H1 (cell line): ENCODE results near the gene PLPPR2. TPM values are rescaled to one million over a fixed set of nuclear protein-coding genes. Genes with fewer than 3 reads are reported as not detected.

Source experiments
- CTCF ChIA-PET: fragments of 300-600 bp; sonication (Branson Sonifier 250); formaldehyde crosslinking; loops from one replicate; lab custom pipeline; 2021; ENCODE audit not compliant: partially characterized antibody; lab: Charles Lee
- POLR2A ChIA-PET: fragments of 300-600 bp; sonication (Branson Sonifier 250); formaldehyde crosslinking; loops from one replicate; lab custom pipeline; 2021; ENCODE audit warnings: inconsistent platforms; ENCODE audit not compliant: partially characterized antibody; lab: Charles Lee
- DNase-seq, 2 experiments: peaks; one replicate each; pipeline versions ENCODE4 v3.0.0 to v3.0.0-alpha.2; 2010 to 2022; ENCODE audit warnings: low spot score in 2 of 2, low read depth in 1 of 2, mixed read lengths in 1 of 2
- FAIRE-seq: peaks from 2 replicates; lab custom pipeline; 2011; peaks lifted over from hg19 to GRCh38; lab: Jason Lieb, UNC
- H2AFZ ChIP-seq: 2 replicates; pipeline ENCODE4 v1.8.1; 2012; ENCODE audit warnings: low read length, inconsistent platforms
- H2AK5ac ChIP-seq: 2 replicates; pipeline ENCODE4 v1.6.1; 2013; ENCODE audit warnings: low read depth, low read length
- H2BK120ac ChIP-seq: replicated peaks from 2 replicates; pipeline ENCODE3; 2013; ENCODE audit warnings: low read depth, low read length, inconsistent platforms
- H2BK12ac ChIP-seq: 2 replicates; pipeline ENCODE4 v1.6.1; 2013; ENCODE audit warnings: low read depth, low read length
- H2BK15ac ChIP-seq: 2 replicates; pipeline ENCODE4 v1.6.1; 2013; ENCODE audit warnings: low read length
- H2BK20ac ChIP-seq: 2 replicates; pipeline ENCODE4 v1.6.1; 2013; ENCODE audit warnings: low read length
- H2BK5ac ChIP-seq: 2 replicates; pipeline ENCODE4 v1.6.1; 2013; ENCODE audit warnings: low read depth, low read length
- H3K14ac ChIP-seq: 2 replicates; pipeline ENCODE4 v1.6.1; 2013; ENCODE audit warnings: inconsistent platforms; ENCODE audit not compliant: insufficient read length
- H3K18ac ChIP-seq: 2 replicates; pipeline ENCODE4 v1.6.1; 2013; ENCODE audit warnings: low read length; ENCODE audit errors: extremely low read depth
- H3K23ac ChIP-seq: 2 replicates; pipeline ENCODE4 v1.6.1; 2013; ENCODE audit warnings: inconsistent platforms; ENCODE audit not compliant: insufficient read length
- H3K23me2 ChIP-seq: 2 replicates; pipeline ENCODE4 v1.6.1; 2013; ENCODE audit warnings: low read depth, low read length
- H3K27ac ChIP-seq: 2 replicates; pipeline ENCODE4 v1.6.1; 2011; ENCODE audit warnings: low read depth, low read length, inconsistent platforms
- H3K27me3 ChIP-seq, 4 experiments: replicated peaks in 1 of 4; 1 replicate in 1 of 4; 2 replicates in 3 of 4; pipeline versions ENCODE4 v1.6.1 to v1.8.1; 2011 to 2013; ENCODE audit warnings: low read length in 3 of 4, mild to moderate bottlenecking in 3 of 4, inconsistent platforms in 2 of 4, mixed read lengths in 2 of 4, moderate library complexity in 1 of 4; ENCODE audit not compliant: control insufficient read depth in 3 of 4, insufficient read depth in 3 of 4; ENCODE audit errors: extremely low read depth in 1 of 4
- H3K36me3 ChIP-seq, 4 experiments: 2 replicates each; pipeline versions ENCODE4 v1.6.1 to v1.8.1; 2011 to 2013; ENCODE audit warnings: mild to moderate bottlenecking in 4 of 4, low read length in 3 of 4, moderate library complexity in 2 of 4, control low read depth in 1 of 4, inconsistent platforms in 1 of 4; ENCODE audit not compliant: insufficient read depth in 4 of 4, control insufficient read depth in 2 of 4
- H3K4ac ChIP-seq: replicated peaks from 2 replicates; pipeline ENCODE3; 2013; ENCODE audit warnings: low read length, low read depth, mixed read lengths, inconsistent platforms; ENCODE audit not compliant: insufficient read length
- H3K4me1 ChIP-seq, 4 experiments: replicated peaks in 1 of 4; 1 replicate in 1 of 4; 2 replicates in 3 of 4; pipeline versions ENCODE4 v1.6.1 to v1.8.1; 2011 to 2013; ENCODE audit warnings: low read length in 3 of 4, inconsistent platforms in 2 of 4, mixed read lengths in 1 of 4; ENCODE audit not compliant: insufficient read depth in 4 of 4, control insufficient read depth in 3 of 4
- H3K4me2 ChIP-seq, 2 experiments: 2 replicates each; pipeline versions ENCODE4 v1.6.1 to v1.8.1; 2011 to 2013; ENCODE audit warnings: low read depth in 2 of 2, low read length in 2 of 2, control low read depth in 1 of 2, inconsistent platforms in 1 of 2, mild to moderate bottlenecking in 1 of 2; ENCODE audit not compliant: insufficient read depth in 1 of 2
- H3K4me3 ChIP-seq, 4 experiments: fragments of 200-600, 300-600 bp in 1 of 4; sonication (generic), shearing (Covaris generic), sonication (Bioruptor Twin) in 1 of 4; 2 replicates each; pipeline versions ENCODE4 v1.5.1 to v1.8.1; 2011 to 2016; ENCODE audit warnings: low read length in 4 of 4, low read depth in 3 of 4, control low read depth in 2 of 4, inconsistent platforms in 2 of 4, mild to moderate bottlenecking in 2 of 4, mixed read lengths in 1 of 4, moderate library complexity in 1 of 4; ENCODE audit not compliant: insufficient read depth in 2 of 4; ENCODE audit errors: extremely low read depth in 1 of 4
- H3K56ac ChIP-seq: replicated peaks from 2 replicates; pipeline ENCODE3; 2013; ENCODE audit warnings: low read depth, mild to moderate bottlenecking, mixed read lengths, low read length, inconsistent platforms; ENCODE audit not compliant: insufficient read length
- H3K79me1 ChIP-seq: 2 replicates; pipeline ENCODE4 v1.6.1; 2013; ENCODE audit warnings: low read depth, low read length, control low read depth
- H3K79me2 ChIP-seq, 2 experiments: 2 replicates each; pipeline versions ENCODE4 v1.6.1 to v1.8.1; 2012 to 2013; ENCODE audit warnings: low read length in 2 of 2, mild to moderate bottlenecking in 2 of 2, inconsistent platforms in 1 of 2; ENCODE audit not compliant: insufficient read depth in 2 of 2, control insufficient read depth in 1 of 2
- H3K9ac ChIP-seq, 4 experiments: replicated peaks in 1 of 4; 1 replicate in 1 of 4; 2 replicates in 3 of 4; pipeline versions ENCODE4 v1.6.1 to v1.8.1; 2011 to 2013; ENCODE audit warnings: low read depth in 3 of 4, low read length in 3 of 4, control low read depth in 2 of 4, mild to moderate bottlenecking in 2 of 4, moderate library complexity in 2 of 4, inconsistent platforms in 1 of 4; ENCODE audit errors: extremely low read depth in 1 of 4
- H3K9me3 ChIP-seq, 2 experiments: 2 replicates each; pipeline versions ENCODE4 v1.6.1 to v1.8.1; 2012 to 2013; ENCODE audit warnings: mild to moderate bottlenecking in 2 of 2, moderate library complexity in 2 of 2, control low read depth in 1 of 2, inconsistent platforms in 1 of 2, low read depth in 1 of 2, low read length in 1 of 2, mixed read lengths in 1 of 2; ENCODE audit not compliant: insufficient read depth in 2 of 2
- H4K20me1 ChIP-seq, 2 experiments: replicated peaks in 1 of 2; 2 replicates each; pipeline versions ENCODE3 to v1.8.1; 2011 to 2013; ENCODE audit warnings: inconsistent platforms in 2 of 2, low read length in 2 of 2, mild to moderate bottlenecking in 1 of 2; ENCODE audit not compliant: insufficient read depth in 2 of 2, control insufficient read depth in 1 of 2
- H4K5ac ChIP-seq: 2 replicates; pipeline ENCODE4 v1.6.1; 2013; ENCODE audit warnings: low read length, low read depth, mixed read lengths, inconsistent platforms; ENCODE audit not compliant: insufficient read length
- H4K8ac ChIP-seq: 2 replicates; pipeline ENCODE4 v1.8.0; 2013; ENCODE audit warnings: mild to moderate bottlenecking, moderate library complexity, low read length, inconsistent platforms; ENCODE audit not compliant: insufficient read depth; ENCODE audit errors: extremely low read depth
- H4K91ac ChIP-seq: replicated peaks from 2 replicates; pipeline ENCODE3; 2013; ENCODE audit warnings: low read length, mixed read lengths, inconsistent platforms; ENCODE audit not compliant: insufficient read length
- EGR1 ChIP-seq: IDR thresholded peaks from 2 replicates; pipeline ENCODE4 v1.6.1; 2011; ENCODE audit warnings: low read depth, low read length, borderline replicate concordance
- KDM1A ChIP-seq: fragments of 200-600, 300-600 bp; sonication (generic); IDR thresholded peaks from 2 replicates; pipeline ENCODE4 v1.7.1; 2016; ENCODE audit warnings: mild to moderate bottlenecking, low read length, borderline replicate concordance
- KDM4A ChIP-seq: IDR thresholded peaks from one replicate; pipeline ENCODE4 v1.7.1; 2012; ENCODE audit warnings: low read depth, mild to moderate bottlenecking, moderate library complexity, low read length, inconsistent platforms; ENCODE audit not compliant: severe bottlenecking
- POU5F1 ChIP-seq: IDR thresholded peaks from 2 replicates; pipeline ENCODE4 v1.6.1; 2011; ENCODE audit warnings: low read depth, mild to moderate bottlenecking, low read length, moderate library complexity
- SIN3A ChIP-seq, 2 experiments: IDR thresholded peaks in 1 of 2; conservative IDR thresholded peaks in 1 of 2; 2 replicates each; pipeline ENCODE4 v1.6.1; 2011 to 2012; ENCODE audit warnings: low read length in 2 of 2, improper control_type of control experiment in 1 of 2, low read depth in 1 of 2, mild to moderate bottlenecking in 1 of 2
- SP4 ChIP-seq: IDR thresholded peaks from 2 replicates; pipeline ENCODE4 v1.6.1; 2012; ENCODE audit warnings: low read length, inconsistent platforms
- TAF1 ChIP-seq: IDR thresholded peaks from 2 replicates; pipeline ENCODE4 v1.6.1; 2011; ENCODE audit warnings: mild to moderate bottlenecking, low read depth, low read length
- TBP ChIP-seq: IDR thresholded peaks from 2 replicates; pipeline ENCODE4 v1.6.1; 2011; ENCODE audit warnings: low read depth, low read length, improper control_type of control experiment
- WGBS, 2 experiments: shearing (Covaris generic) in 1 of 2; methylation state at CpG; one replicate each; pipeline versions ENCODE4 v1.1.6 to v1.1.7; 2013 to 2015; ENCODE audit warnings: low lambda C conversion rate in 2 of 2, mixed read lengths in 2 of 2, inconsistent platforms in 1 of 2, low coverage in 1 of 2, missing lambda C conversion rate in 1 of 2; ENCODE audit not compliant: insufficient replicate concordance in 2 of 2, insufficient coverage in 1 of 2, insufficient read length in 1 of 2; ENCODE audit errors: extremely low coverage in 1 of 2, missing lambda C conversion rate in 1 of 2; 5-methylcytosine and 5-hydroxymethylcytosine counted together
- polyA plus RNA-seq, 7 experiments: library from polyadenylated mRNA; depleted of rRNA in 3 of 7; stranded (reverse) in 5 of 7; unstranded in 2 of 7; fragments of >200 nt in 5 of 7; fragments of 200-250 nt in 2 of 7; gene quantifications; 1 replicate in 5 of 7; 2 replicates in 1 of 7; 4 replicates in 1 of 7; pipeline versions ENCODE4 v1.2.1 to v1.2.3, GENCODE V29; 2011 to 2013; ENCODE audit warnings: missing spikeins in 2 of 7, mixed read lengths in 2 of 7
- total RNA-seq: library from RNA; stranded (reverse); fragmentation: NEBNext Ultra II Directional; extraction: Animal tissue kit (Norgen Biotek cat#: 25700); gene quantifications from 2 replicates; pipeline ENCODE4 v1.2.1, GENCODE V29; 2021
- TF ChIP-seq, protein P1 (sequence below): IDR thresholded peaks from 2 replicates; pipeline ENCODE4 v1.6.1; 2012; ENCODE audit warnings: inconsistent platforms

Gene PLPPR2
- total and polyA plus RNA-seq, 2 of the 8 experiments (the other 6 are each of a cell fraction or from before 2014, with no cell fraction given) = 7.2 to 11.7 TPM

DNA sequence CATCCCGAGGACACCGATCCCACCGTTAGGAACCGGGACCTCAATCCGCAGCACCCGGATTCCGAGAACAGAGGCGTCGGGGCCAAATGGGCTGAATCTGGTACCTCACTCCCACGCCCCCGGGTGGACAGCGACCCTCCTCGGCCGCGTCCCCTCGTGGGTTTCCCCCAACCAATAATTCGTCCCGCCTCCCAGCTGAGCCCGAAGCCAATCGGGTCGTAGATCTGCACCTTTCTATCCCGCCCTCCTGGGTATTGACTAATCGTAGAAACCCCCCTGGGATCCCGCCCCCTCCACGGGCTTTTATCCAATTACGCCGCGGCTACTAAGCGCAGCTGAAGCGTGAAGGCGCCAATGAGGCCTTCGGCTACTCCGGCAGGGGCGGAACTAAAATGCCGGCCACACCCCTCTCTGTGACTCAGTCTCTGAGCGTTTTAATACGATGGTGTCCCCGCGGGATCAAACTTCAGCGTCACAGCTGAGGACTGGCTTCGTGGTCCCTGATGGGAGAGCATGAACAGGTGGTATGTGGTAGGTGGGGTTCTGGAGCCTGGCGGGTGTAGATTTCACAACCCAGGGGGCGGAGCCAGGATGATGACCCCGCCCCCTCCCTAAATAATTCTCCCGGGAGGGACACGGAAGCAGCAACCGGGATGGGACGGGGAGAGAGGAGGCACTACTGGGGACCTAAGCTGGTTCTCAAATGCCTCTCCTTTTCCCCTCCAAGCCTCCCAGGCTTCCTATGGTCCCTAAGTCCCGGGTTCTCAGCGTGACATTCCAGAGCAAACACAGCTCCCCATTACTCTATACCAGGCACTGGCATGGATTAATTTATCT lies 8.9 kb upstream of the PLPPR2 start, which contains the start of the genes CCDC159 and TMEM205:
Gene CCDC159, plus strand, starts transcription at position 416 of the 837 bp plus-strand sequence. Its CDS starts 88 bp downstream, at position 504.
Gene TMEM205, minus strand, starts transcription at position 165 of the 837 bp plus-strand sequence. CDS start 649 bp downstream, outside the sequence.
- peak; percentile 96 to 97 for DNase-seq
- Histone ChIP-seq H3K9ac (peak within 1 kb of the TSS in 3 of 4 experiments; percentile 31 to 62 (median 62); a peak in 6 of 7 replicates), H3K18ac (peak within 1 kb of the TSS; percentile 60; the same call in 1 of the 2 replicates), H3K56ac (peak within 1 kb of the TSS; percentile 2), H3K9me3 (peaks cover 0 to 6% of the 10 kb centered on the region in 2 experiments; a peak in 1 of 4 replicates), H3K14ac (no peak within 1 kb of the TSS), H2AFZ (peak within 1 kb of the TSS; percentile 80), H4K91ac (no peak within 1 kb of the TSS), H3K4me3 (peak within 1 kb of the TSS; percentile 63 to 94 (median 84)), H3K27me3 (no peaks in the 10 kb centered on the region), H2BK120ac (no peak within 1 kb of the TSS), H4K5ac (peak within 1 kb of the TSS; percentile 35), H3K4ac (no peak within 1 kb of the TSS), H3K79me2 (peaks cover 0 to 3% of the 10 kb centered on the region in 2 experiments; a peak in 1 of 4 replicates), H3K79me1 (peaks cover 5% of the 10 kb centered on the region; the same call in 1 of the 2 replicates), H3K27ac (0 out of 2 replicates have a peak within 1 kb of the TSS, but pooled peaks have one; percentile 37), H3K36me3 (no peaks in the 10 kb centered on the region), H2BK5ac (peak within 1 kb of the TSS; percentile 20; the same call in 1 of the 2 replicates), H4K8ac (no peak within 1 kb of the TSS), H4K20me1 (no peaks in the 10 kb centered on the region), H2BK20ac (no peak within 1 kb of the TSS), H3K23ac (no peak within 1 kb of the TSS), H3K23me2 (peaks cover 12% of the 10 kb centered on the region), H2BK12ac (0 out of 2 replicates have a peak within 1 kb of the TSS, but pooled peaks have one; percentile 12), H2AK5ac (0 out of 2 replicates have a peak within 1 kb of the TSS, but pooled peaks have one; percentile 40), H2BK15ac (0 out of 2 replicates have a peak within 1 kb of the TSS, but pooled peaks have one; percentile 72), H3K4me2 (peak within 1 kb of the TSS; percentile 75 to 99), H3K4me1 (peaks cover 0 to 10% (median 6%) of the 10 kb centered on the region in 4 experiments; a peak in 5 of 7 replicates)
- peak; percentile 83 for FAIRE-seq
- 1% methylated on average over 41 of the region's 50 CpGs; no CpG with 5 or more reads in 1 of the 2 experiments for WGBS, 2 experiments
- ChIA-PET POLR2A (interaction anchor here (1.0 to 1.5 kb wide), 6 partner anchors 18 to 60 kb away, joined by 3 to 11 read pairs (median 4); partner anchors contain the start of genes EPOR and SWSAP1), CTCF (interaction anchor here (0.7 to 1.9 kb wide), 12 partner anchors 12 to 208 kb away, joined by 3 to 6 read pairs (median 4); partner anchors contain the start of gene TSPAN16)
- TF ChIP-seq TBP (peak; percentile 57), POU5F1 (no peak), KDM4A (peak; percentile 70), KDM1A (no peak), SP4 (0 out of 2 replicates have a peak, but pooled peaks have one; percentile 47), EGR1 (peak; percentile 35; the same call in 1 of the 2 replicates), TAF1 (peak; percentile 47; the same call in 1 of the 2 replicates), SIN3A (conservative IDR thresholded peaks at IDR 0.05 in 1 of 2, IDR thresholded peaks at IDR 0.05 in 1 of 2; ENCODE audit: low read depth in 1 of 2, low read length in 2 of 2) (peak in 1 of 2 experiments; percentile 59; a peak in 2 of 4 replicates)
- TF ChIP-seq, protein P1, sequence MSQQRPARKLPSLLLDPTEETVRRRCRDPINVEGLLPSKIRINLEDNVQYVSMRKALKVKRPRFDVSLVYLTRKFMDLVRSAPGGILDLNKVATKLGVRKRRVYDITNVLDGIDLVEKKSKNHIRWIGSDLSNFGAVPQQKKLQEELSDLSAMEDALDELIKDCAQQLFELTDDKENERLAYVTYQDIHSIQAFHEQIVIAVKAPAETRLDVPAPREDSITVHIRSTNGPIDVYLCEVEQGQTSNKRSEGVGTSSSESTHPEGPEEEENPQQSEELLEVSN = peak; percentile 79
